Smooth muscle cell (in vitro differentiated cells): ENCODE measurements around the gene RNF41. TPM values are rescaled to one million over a fixed set of nuclear protein-coding genes. Genes with fewer than 3 reads are reported as not detected.

Experiments
- DNase-seq: peaks from one replicate; lab custom pipeline; 2025; ENCODE audit not compliant: unreplicated experiment; lab: John Stamatoyannopoulos, UW
- H2AFZ ChIP-seq: fragments of 200-600 bp; sonication (generic); 2 replicates; pipeline ENCODE4 v1.6.0; 2016; ENCODE audit warnings: antibody characterized with exemption, low read depth, mild to moderate bottlenecking
- H3F3A ChIP-seq: fragments of 200-600 bp; sonication (generic); 2 replicates; pipeline ENCODE4 v1.6.0; 2017; ENCODE audit warnings: antibody characterized with exemption, low read depth
- H3K27ac ChIP-seq: fragments of 200-600 bp; sonication (generic); 2 replicates; pipeline ENCODE4 v1.5.1; 2016; ENCODE audit warnings: low read depth, mild to moderate bottlenecking
- H3K27me3 ChIP-seq: fragments of 200-600 bp; sonication (generic); 2 replicates; pipeline ENCODE4 v1.6.1; 2016; ENCODE audit warnings: low read depth, mild to moderate bottlenecking
- H3K36me3 ChIP-seq: fragments of 200-600 bp; sonication (generic); 2 replicates; pipeline ENCODE4 v1.5.1; 2016; ENCODE audit warnings: low read depth
- H3K4me1 ChIP-seq: fragments of 200-600 bp; sonication (generic); 2 replicates; pipeline ENCODE4 v1.5.1; 2016; ENCODE audit warnings: low read depth
- H3K4me2 ChIP-seq: fragments of 200-600 bp; sonication (generic); 2 replicates; pipeline ENCODE4 v1.6.0; 2016; ENCODE audit warnings: mild to moderate bottlenecking
- H3K4me3 ChIP-seq: fragments of 200-600 bp; sonication (generic); 2 replicates; pipeline ENCODE4 v1.5.1; 2016; ENCODE audit warnings: mild to moderate bottlenecking
- H3K79me2 ChIP-seq: fragments of 200-600 bp; sonication (generic); 2 replicates; pipeline ENCODE4 v1.6.0; 2016; ENCODE audit warnings: low read depth, mild to moderate bottlenecking
- H3K9ac ChIP-seq: fragments of 200-600 bp; sonication (generic); 2 replicates; pipeline ENCODE4 v1.6.0; 2016; ENCODE audit warnings: low read depth
- H3K9me3 ChIP-seq: fragments of 200-600 bp; sonication (generic); replicated peaks from 2 replicates; pipeline ENCODE4 v1.5.1; 2016; ENCODE audit warnings: low read depth
- H4K20me1 ChIP-seq: fragments of 200-600 bp; sonication (generic); 2 replicates; pipeline ENCODE4 v1.6.0; 2016; ENCODE audit warnings: low read depth
- WGBS: methylation state at CpG from one replicate; pipeline ENCODE4 v1.1.7; 2016; ENCODE audit warnings: low lambda C conversion rate; 5-methylcytosine and 5-hydroxymethylcytosine counted together
- polyA plus RNA-seq: library from polyadenylated mRNA; unstranded; fragments of >200 nt; fragmentation: Nextera tagmentation; extraction: Ambion mirVana; gene quantifications from 2 replicates; pipeline ENCODE4 v1.2.1, GENCODE V29; 2016
- total RNA-seq: library from RNA; depleted of rRNA; stranded (reverse); fragments of >200 nt; gene quantifications from 2 replicates; pipeline ENCODE4 v1.2.3, GENCODE V29; 2014
- TF ChIP-seq, protein P1 (sequence below): fragments of 200-600 bp; sonication (generic); IDR thresholded peaks from 2 replicates; pipeline ENCODE4 v1.5.1; 2017; ENCODE audit warnings: borderline replicate concordance, mild to moderate bottlenecking, antibody characterized with exemption; ENCODE audit not compliant: insufficient read depth, poor library complexity, severe bottlenecking

The RNF41 gene
- total and polyA plus RNA-seq, 2 experiments from 2014 or later: 19.4 to 46.1 TPM

DNA sequence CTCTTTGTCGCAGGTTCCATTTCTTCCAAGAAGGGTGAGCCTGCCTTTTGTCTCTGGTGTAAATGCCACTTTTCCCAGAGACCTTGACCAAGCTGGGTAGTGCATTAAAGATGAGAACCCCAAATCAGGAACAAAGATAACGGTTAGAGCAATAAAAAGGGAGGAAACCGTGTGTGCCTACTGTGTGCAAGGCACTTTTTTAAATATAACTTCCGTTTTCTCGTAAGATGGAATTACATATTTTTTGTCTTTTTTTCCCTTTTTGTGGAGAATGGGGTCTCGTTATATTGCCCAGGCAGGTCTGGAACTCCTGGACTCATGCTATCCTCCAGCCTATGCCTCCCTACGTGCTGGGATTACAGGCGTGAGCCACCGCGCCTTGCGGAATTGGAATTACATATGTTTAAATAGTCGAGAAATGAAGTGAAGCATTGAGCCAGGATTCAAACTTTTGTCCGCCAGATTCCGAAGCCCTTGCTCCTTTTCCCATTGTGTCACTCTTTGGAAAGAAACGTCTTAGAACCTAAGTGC, 1.9 kb upstream of the RNF41 start:
- peaks cover 19% of the 10 kb centered on the region for H3K79me2 ChIP-seq
- H2AFZ ChIP-seq: peak overlapping the region; percentile 59
- no peaks in the 10 kb centered on the region for H3K9me3 ChIP-seq

DNA sequence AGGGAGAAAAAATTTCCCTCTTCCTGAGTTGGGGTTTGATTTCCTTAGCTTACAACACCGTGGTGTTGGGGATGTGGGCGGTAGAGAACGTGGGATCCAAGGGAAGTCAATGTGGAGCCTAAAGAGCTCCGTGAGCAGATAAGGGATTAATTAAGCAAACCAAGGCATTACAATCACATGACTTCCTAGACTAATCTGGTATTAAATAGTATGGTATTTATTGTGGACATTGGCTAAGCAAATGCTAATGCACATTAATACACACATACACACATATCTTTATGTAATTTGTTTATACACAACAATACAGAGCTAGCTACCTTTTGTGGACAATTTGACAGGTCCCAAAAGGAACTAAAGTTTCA, 791 bp upstream of the RNF41 start:
- peaks cover 30% of the 10 kb centered on the region for H3K79me2 ChIP-seq
- no peaks in the 10 kb centered on the region for H3K27me3 ChIP-seq
- H3K4me3 ChIP-seq: peak overlapping the region; percentile 73
- H3F3A ChIP-seq: peaks cover 15% of the 10 kb centered on the region
- peak overlapping the region; percentile 43 for H2AFZ ChIP-seq
- no peaks in the 10 kb centered on the region for H3K36me3 ChIP-seq
- peak overlapping the region; percentile 98 for H3K27ac ChIP-seq
- peak overlapping the region; percentile 87 for H3K4me2 ChIP-seq
- H3K9ac ChIP-seq: peak overlapping the region; percentile 88
- DNase-seq: no peak
- peaks cover 6% of the 10 kb centered on the region for H4K20me1 ChIP-seq
- peaks cover 18% of the 10 kb centered on the region for H3K4me1 ChIP-seq
- WGBS: 41% methylated on average over 4 of the region's 4 CpGs
- no peaks in the 10 kb centered on the region for H3K9me3 ChIP-seq
- TF ChIP-seq, protein P1, sequence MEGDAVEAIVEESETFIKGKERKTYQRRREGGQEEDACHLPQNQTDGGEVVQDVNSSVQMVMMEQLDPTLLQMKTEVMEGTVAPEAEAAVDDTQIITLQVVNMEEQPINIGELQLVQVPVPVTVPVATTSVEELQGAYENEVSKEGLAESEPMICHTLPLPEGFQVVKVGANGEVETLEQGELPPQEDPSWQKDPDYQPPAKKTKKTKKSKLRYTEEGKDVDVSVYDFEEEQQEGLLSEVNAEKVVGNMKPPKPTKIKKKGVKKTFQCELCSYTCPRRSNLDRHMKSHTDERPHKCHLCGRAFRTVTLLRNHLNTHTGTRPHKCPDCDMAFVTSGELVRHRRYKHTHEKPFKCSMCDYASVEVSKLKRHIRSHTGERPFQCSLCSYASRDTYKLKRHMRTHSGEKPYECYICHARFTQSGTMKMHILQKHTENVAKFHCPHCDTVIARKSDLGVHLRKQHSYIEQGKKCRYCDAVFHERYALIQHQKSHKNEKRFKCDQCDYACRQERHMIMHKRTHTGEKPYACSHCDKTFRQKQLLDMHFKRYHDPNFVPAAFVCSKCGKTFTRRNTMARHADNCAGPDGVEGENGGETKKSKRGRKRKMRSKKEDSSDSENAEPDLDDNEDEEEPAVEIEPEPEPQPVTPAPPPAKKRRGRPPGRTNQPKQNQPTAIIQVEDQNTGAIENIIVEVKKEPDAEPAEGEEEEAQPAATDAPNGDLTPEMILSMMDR: no peak

More for the DNA sequence above, 1.9 kb upstream of the RNF41 start:
- TF ChIP-seq, protein P1: no peak
- no peaks in the 10 kb centered on the region for H3K36me3 ChIP-seq
- peak overlapping the region; percentile 81 for H3K4me3 ChIP-seq
- H4K20me1 ChIP-seq: no peaks in the 10 kb centered on the region
- peaks cover 18% of the 10 kb centered on the region for H3K4me1 ChIP-seq
- no peak for DNase-seq
- no peaks in the 10 kb centered on the region for H3K27me3 ChIP-seq
- peak overlapping the region; percentile 98 for H3K27ac ChIP-seq
- H3F3A ChIP-seq: peaks cover 15% of the 10 kb centered on the region
- no peak overlapping the region for H3K9ac ChIP-seq
- WGBS: 39% methylated on average over 15 of the region's 15 CpGs
- H3K4me2 ChIP-seq: peak overlapping the region; percentile 83

DNA sequence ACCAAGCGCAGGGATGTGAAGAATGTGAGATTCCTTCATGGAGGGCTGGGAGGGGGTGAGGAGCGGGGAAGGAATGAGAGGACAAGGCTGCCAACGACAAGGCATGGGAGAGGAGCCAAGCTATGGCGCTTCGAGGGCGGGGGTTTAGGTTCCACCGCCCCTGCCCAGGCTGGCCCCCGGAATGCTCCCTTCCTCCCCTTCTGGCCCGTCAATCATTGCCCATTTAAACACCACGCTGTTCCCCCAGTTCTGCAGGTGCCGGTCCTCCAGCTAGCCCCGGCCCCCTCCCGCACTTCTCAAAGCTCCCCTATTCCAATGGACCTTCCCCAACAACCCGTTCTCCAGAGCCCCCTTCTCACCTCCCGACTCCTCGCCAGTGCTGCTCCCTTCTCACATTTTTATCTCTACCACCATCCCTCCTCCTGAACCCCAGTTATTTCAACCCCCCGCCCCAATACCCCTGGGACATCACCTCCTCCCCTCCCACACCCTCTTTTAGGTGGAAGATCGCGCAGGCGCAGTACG, 428 bp downstream of the RNF41 start:
- Histone ChIP-seq H3K4me1 (peaks cover 18% of the 10 kb centered on the region), H3K27me3 (no peaks in the 10 kb centered on the region), H3K9me3 (no peaks in the 10 kb centered on the region), H2AFZ (peak overlapping the region; percentile 20), H3K79me2 (peaks cover 40% of the 10 kb centered on the region), H3F3A (peaks cover 15% of the 10 kb centered on the region), H3K4me3 (peak overlapping the region; percentile 73), H3K27ac (peak overlapping the region; percentile 98), H3K36me3 (no peaks in the 10 kb centered on the region), H4K20me1 (peaks cover 11% of the 10 kb centered on the region), H3K9ac (peak overlapping the region; percentile 88), H3K4me2 (peak overlapping the region; percentile 87)
- TF ChIP-seq, protein P1: no peak
- DNase-seq: peak; percentile 47
- WGBS: 0% methylated on average over 14 of the region's 21 CpGs
